ENCODE data around the gene RUNX2.

Gene RUNX2

DNA sequence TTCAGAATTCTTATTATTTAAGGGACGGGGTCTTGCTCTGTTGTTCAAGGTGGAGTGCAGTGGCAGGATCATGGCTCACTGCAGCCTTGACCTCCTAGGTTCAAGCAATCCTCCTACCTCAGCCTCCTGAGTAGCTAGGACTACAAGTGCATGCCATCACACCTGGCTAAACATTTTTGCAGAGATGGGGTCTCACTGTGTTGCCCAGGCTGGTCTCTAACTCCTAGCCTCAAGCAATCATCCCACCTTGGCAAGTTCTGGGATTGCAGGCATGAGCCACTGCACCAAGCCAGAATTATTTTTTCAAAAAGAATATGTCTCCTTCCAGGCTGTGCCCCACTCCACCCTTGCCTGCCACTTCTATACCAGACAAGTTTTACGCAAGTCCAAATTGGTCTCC lies 239.7 kb downstream of the RUNX2 start:
- DNase-seq (ENCODE audit: low read depth) = no peak
- TF ChIP-seq, protein P1, sequence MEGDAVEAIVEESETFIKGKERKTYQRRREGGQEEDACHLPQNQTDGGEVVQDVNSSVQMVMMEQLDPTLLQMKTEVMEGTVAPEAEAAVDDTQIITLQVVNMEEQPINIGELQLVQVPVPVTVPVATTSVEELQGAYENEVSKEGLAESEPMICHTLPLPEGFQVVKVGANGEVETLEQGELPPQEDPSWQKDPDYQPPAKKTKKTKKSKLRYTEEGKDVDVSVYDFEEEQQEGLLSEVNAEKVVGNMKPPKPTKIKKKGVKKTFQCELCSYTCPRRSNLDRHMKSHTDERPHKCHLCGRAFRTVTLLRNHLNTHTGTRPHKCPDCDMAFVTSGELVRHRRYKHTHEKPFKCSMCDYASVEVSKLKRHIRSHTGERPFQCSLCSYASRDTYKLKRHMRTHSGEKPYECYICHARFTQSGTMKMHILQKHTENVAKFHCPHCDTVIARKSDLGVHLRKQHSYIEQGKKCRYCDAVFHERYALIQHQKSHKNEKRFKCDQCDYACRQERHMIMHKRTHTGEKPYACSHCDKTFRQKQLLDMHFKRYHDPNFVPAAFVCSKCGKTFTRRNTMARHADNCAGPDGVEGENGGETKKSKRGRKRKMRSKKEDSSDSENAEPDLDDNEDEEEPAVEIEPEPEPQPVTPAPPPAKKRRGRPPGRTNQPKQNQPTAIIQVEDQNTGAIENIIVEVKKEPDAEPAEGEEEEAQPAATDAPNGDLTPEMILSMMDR (IDR thresholded peaks at IDR 0.05; ENCODE audit: low read depth, low read length) = no peak
- TF ChIP-seq MYC (IDR thresholded peaks at IDR 0.05; ENCODE audit: low read depth, low read length) (no peak), POLR2A (IDR thresholded peaks at IDR 0.05; ENCODE audit: extremely low read depth, insufficient read length) (no peak)
- TF ChIP-seq, protein P2, sequence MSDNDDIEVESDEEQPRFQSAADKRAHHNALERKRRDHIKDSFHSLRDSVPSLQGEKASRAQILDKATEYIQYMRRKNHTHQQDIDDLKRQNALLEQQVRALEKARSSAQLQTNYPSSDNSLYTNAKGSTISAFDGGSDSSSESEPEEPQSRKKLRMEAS (IDR thresholded peaks at IDR 0.05; ENCODE audit: low read depth, low read length) = no peak

DNA sequence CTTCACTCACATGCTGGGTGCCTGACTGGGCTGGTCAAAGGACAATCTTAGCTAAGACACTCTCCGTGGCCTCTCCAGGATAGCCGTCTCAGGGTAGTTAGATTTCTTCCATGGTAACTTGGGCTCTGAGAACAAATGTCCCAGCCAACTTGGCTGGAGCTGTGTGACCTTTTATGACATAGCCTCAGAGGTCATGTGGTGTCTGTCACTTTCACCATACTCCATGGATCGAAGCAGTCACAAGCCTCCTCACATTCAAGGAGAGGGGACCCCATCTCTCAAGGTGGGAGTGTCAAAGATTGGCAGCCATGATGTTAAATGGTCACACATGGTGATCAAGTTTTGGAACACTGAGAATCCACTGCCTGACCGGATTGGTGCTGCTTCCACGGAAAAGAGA lies 240.5 kb downstream of the RUNX2 start:
- no peak for DNase-seq (ENCODE audit: low read depth)
- no peak overlapping the region for H3K4me3 ChIP-seq (ENCODE audit: low read depth, low read length)
- TF ChIP-seq, protein P1 (IDR thresholded peaks at IDR 0.05; ENCODE audit: low read depth, low read length) = no peak
- no peak for TF ChIP-seq POLR2A (IDR thresholded peaks at IDR 0.05; ENCODE audit: extremely low read depth, insufficient read length)
- TF ChIP-seq, protein P2 (IDR thresholded peaks at IDR 0.05; ENCODE audit: low read depth, low read length) = no peak
- TF ChIP-seq MYC (IDR thresholded peaks at IDR 0.05; ENCODE audit: low read depth, low read length) = no peak

More for the DNA sequence above, 239.7 kb downstream of the RUNX2 start:
- no peak overlapping the region for H3K4me3 ChIP-seq (ENCODE audit: low read depth, low read length)

DNA sequence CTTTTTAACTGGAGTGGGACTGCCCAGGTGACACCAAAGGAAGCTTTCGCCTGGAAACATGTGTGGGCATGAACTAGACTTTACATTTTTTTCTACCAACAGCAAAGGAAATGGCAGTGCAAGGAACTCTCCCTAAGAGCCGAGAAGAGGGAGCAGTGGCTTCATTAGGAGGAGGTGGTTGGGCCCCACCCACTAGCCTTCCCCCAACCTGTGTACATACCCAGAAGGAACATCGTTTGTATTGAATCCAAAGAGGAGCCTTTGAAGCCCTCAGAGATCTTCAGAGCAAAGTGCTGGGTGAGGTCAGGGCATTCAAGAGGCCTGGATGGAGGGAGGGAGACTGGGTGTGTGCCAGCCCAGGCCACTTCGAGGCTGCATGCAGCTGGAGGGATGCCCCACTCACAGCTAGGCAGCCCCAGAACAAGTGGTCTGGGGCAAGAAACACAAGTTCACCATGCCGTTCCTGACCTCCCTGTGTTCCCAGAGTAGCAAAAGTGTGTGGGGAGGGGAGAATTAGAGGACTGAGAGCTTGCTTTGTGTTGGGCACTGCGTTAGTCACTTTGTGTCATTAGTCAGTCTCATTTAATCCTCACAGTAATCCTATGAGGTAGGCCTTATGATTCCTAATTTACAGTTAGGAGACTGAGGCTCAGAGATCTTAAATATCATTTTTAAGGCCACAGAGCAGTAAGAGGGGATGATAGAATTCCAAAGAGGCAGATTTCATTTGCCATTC lies 241.2 kb downstream of the RUNX2 start:
- no peak for DNase-seq (ENCODE audit: low read depth)
- TF ChIP-seq, protein P1 (IDR thresholded peaks at IDR 0.05; ENCODE audit: low read depth, low read length) = no peak
- TF ChIP-seq POLR2A (IDR thresholded peaks at IDR 0.05; ENCODE audit: extremely low read depth, insufficient read length) (no peak), MYC (IDR thresholded peaks at IDR 0.05; ENCODE audit: low read depth, low read length) (no peak)
- TF ChIP-seq, protein P2 (IDR thresholded peaks at IDR 0.05; ENCODE audit: low read depth, low read length) = no peak
- no peak overlapping the region for H3K4me3 ChIP-seq (ENCODE audit: low read depth, low read length)

DNA sequence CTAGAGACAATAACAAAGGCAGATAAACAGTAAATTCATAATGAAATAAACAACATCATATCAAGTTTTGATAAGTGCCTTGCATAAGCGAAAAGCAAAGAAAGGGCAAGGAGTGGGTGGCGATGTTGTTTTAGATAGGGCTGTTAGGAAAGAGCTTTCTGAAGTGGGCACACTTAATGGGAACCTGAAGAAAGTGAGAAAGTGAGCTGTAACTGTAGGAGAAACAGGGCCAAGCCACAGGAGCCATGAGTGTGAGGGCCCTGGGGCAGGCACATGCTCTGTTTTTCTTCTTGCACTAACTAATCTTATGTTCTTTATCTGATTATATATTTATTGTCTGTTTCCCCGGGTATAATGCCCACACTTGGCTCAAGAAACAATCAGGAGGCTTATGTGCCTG lies 243.0 kb downstream of the RUNX2 start:
- no peak overlapping the region for H3K4me3 ChIP-seq (ENCODE audit: low read depth, low read length)
- TF ChIP-seq MYC (IDR thresholded peaks at IDR 0.05; ENCODE audit: low read depth, low read length) (no peak), POLR2A (IDR thresholded peaks at IDR 0.05; ENCODE audit: extremely low read depth, insufficient read length) (no peak)
- TF ChIP-seq, protein P1 (IDR thresholded peaks at IDR 0.05; ENCODE audit: low read depth, low read length) = no peak
- TF ChIP-seq, protein P2 (IDR thresholded peaks at IDR 0.05; ENCODE audit: low read depth, low read length) = no peak
- no peak for DNase-seq (ENCODE audit: low read depth)

DNA sequence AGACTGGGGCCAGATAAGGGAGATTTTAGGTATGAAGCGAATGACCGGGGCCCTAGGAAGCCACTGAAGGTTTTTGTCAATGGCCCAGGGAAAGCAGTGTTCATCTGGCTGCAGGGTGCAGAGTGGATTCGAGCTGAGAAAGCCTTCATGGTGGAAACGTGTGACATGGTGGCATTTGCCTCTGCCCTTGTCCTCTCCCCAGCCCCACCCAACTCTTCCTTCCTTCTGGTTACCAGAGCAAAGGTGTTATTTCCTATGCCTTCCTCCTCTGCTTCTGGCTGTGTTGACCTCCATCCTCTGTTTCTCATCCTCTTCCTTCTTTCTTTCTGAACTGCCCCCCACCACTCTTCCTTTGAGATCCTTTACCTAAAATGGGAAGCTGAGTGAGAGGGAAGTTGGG lies 244.7 kb downstream of the RUNX2 start:
- DNase-seq (ENCODE audit: low read depth) = no peak
- TF ChIP-seq MYC (IDR thresholded peaks at IDR 0.05; ENCODE audit: low read depth, low read length) = no peak
- TF ChIP-seq POLR2A (IDR thresholded peaks at IDR 0.05; ENCODE audit: extremely low read depth, insufficient read length) = no peak
- TF ChIP-seq, protein P1 (IDR thresholded peaks at IDR 0.05; ENCODE audit: low read depth, low read length) = no peak
- TF ChIP-seq, protein P2 (IDR thresholded peaks at IDR 0.05; ENCODE audit: low read depth, low read length) = no peak
- H3K4me3 ChIP-seq (ENCODE audit: low read depth, low read length) = no peak overlapping the region

All from NB4 (cell line).